Endothelial cell (in vitro differentiated cells): ENCODE data around the gene FUT4. TPM values are rescaled to one million over a fixed set of nuclear protein-coding genes. Genes with fewer than 3 reads are reported as not detected.
"Not testable (repeated sequence)": the region's sequence is repeated elsewhere in the genome, so short reads cannot be mapped to it uniquely, and the experiment has no call there.

Source experiments
- DNase-seq: peaks from one replicate; pipeline ENCODE4 v3.0.0; 2021; ENCODE audit warnings: low spot score
- H3K27ac Mint-ChIP-seq: one replicate; pipeline ENCODE4 v1.8.0; 2021; ENCODE audit warnings: mixed read lengths, inconsistent platforms; ENCODE audit not compliant: unreplicated experiment
- H3K27me3 Mint-ChIP-seq: one replicate; pipeline ENCODE4 v1.8.0; 2021; ENCODE audit warnings: mild to moderate bottlenecking, moderate library complexity, mixed read lengths, inconsistent platforms; ENCODE audit not compliant: unreplicated experiment
- H3K36me3 Mint-ChIP-seq: one replicate; pipeline ENCODE4 v1.8.0; 2021; ENCODE audit warnings: mild to moderate bottlenecking, low read depth, mixed read lengths, inconsistent platforms; ENCODE audit not compliant: unreplicated experiment
- H3K4me1 Mint-ChIP-seq: one replicate; pipeline ENCODE4 v1.8.0; 2021; ENCODE audit warnings: mild to moderate bottlenecking, mixed read lengths, inconsistent platforms; ENCODE audit not compliant: unreplicated experiment
- H3K4me3 Mint-ChIP-seq: one replicate; pipeline ENCODE4 v1.8.0; 2021; ENCODE audit warnings: mild to moderate bottlenecking, mixed read lengths, inconsistent platforms; ENCODE audit not compliant: unreplicated experiment
- H3K9me3 Mint-ChIP-seq: one replicate; pipeline ENCODE4 v1.8.0; 2021; ENCODE audit warnings: mixed read lengths, inconsistent platforms; ENCODE audit not compliant: unreplicated experiment
- CTCF ChIP-seq: fragments of 200-600 bp; sonication (generic); IDR thresholded peaks from one replicate; pipeline ENCODE4 v1.5.0; 2021; ENCODE audit warnings: antibody characterized with exemption; ENCODE audit not compliant: unreplicated experiment
- total RNA-seq: library from RNA; stranded (reverse); fragmentation: NEBNext Ultra II Directional; extraction: Animal tissue kit (Norgen Biotek cat#: 25700); gene quantifications from one replicate; pipeline ENCODE4 v1.2.1, GENCODE V29; 2021; ENCODE audit not compliant: unreplicated experiment

Gene FUT4
- total RNA-seq, 1 donor from 2014 or later, result 6.3 TPM

GRCh38 chr11:94550513-94550912, 6.8 kb downstream of the FUT4 start:
- no peak for TF ChIP-seq CTCF
- no peak for DNase-seq
- H3K4me3 Mint-ChIP-seq, result no peak overlapping the region
- peaks cover 1% of the 10 kb centered on the region for H3K27me3 Mint-ChIP-seq
- H3K9me3 Mint-ChIP-seq, result no peaks in the 10 kb centered on the region
- peaks cover 15% of the 10 kb centered on the region for H3K4me1 Mint-ChIP-seq
- H3K27ac Mint-ChIP-seq, result no peak overlapping the region
- no peaks in the 10 kb centered on the region for H3K36me3 Mint-ChIP-seq

DNA sequence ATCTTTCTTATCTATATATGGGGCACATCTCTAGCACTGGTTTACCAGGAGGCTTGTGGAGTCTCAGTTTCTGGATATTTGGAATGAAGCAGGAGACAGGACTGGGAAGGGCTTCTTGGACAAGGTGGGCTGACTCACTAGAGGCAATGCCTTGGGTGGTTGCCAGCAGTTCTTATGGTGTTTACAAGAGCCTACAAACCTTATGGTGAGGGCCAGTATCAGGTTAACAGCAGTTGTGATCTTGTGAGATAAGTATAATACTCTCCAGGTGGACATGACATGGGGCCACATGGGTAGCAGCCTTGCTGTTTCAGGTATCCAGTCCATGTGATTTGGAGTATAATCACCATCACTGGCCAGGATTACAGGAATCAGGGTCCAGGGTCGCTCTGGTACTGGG, 10.2 kb downstream of the FUT4 start:
- Mint-ChIP-seq H3K4me3 (no peak overlapping the region), H3K4me1 (peaks cover 8% of the 10 kb centered on the region), H3K27ac (no peak overlapping the region), H3K9me3 (no peaks in the 10 kb centered on the region), H3K27me3 (no peaks in the 10 kb centered on the region), H3K36me3 (no peaks in the 10 kb centered on the region)
- TF ChIP-seq CTCF, result no peak
- DNase-seq, result no peak

GRCh38 chr11:94555752-94556329, 12.1 kb downstream of the FUT4 start:
- not testable (repeated sequence) for H3K4me3 Mint-ChIP-seq, DNase-seq, H3K27me3 Mint-ChIP-seq, H3K27ac Mint-ChIP-seq, H3K9me3 Mint-ChIP-seq, H3K36me3 Mint-ChIP-seq
- peaks cover 10% of the 10 kb centered on the region for H3K4me1 Mint-ChIP-seq

GRCh38 chr11:94557421-94557820, 13.7 kb downstream of the FUT4 start:
- H3K27me3 Mint-ChIP-seq, result no peaks in the 10 kb centered on the region
- H3K9me3 Mint-ChIP-seq, result no peaks in the 10 kb centered on the region
- no peak overlapping the region for H3K4me3 Mint-ChIP-seq
- H3K36me3 Mint-ChIP-seq, result no peaks in the 10 kb centered on the region
- H3K4me1 Mint-ChIP-seq, result peaks cover 12% of the 10 kb centered on the region
- TF ChIP-seq CTCF, result no peak
- H3K27ac Mint-ChIP-seq, result no peak overlapping the region
- DNase-seq, result no peak

DNA sequence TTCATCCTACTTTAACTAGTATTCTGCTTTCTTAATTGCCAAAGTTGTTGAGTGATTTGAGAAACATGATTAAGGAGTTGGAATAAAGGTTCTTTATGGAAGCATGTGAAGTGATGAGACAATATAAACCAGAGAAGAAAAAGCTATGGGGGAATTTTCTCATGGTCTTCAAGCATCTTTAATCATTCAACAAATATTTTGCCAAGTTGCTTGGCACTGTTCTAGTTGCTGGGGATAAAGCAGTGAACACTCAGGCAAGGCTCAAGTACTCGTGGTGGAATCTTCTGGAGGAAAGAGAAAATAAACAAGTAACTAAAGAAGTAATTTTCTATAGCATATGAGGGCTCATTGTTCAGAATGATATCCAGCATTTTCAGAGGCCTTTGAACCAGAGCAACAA, 14.3 kb downstream of the FUT4 start:
- Mint-ChIP-seq H3K9me3 (no peaks in the 10 kb centered on the region), H3K4me3 (no peak overlapping the region), H3K4me1 (peaks cover 16% of the 10 kb centered on the region), H3K36me3 (no peaks in the 10 kb centered on the region), H3K27me3 (no peaks in the 10 kb centered on the region), H3K27ac (no peak overlapping the region)
- DNase-seq, result no peak
- no peak for TF ChIP-seq CTCF

GRCh38 chr11:94558468-94558867, 14.7 kb downstream of the FUT4 start:
- no peaks in the 10 kb centered on the region for H3K36me3 Mint-ChIP-seq
- H3K4me3 Mint-ChIP-seq, result no peak overlapping the region
- no peaks in the 10 kb centered on the region for H3K27me3 Mint-ChIP-seq
- peaks cover 18% of the 10 kb centered on the region for H3K4me1 Mint-ChIP-seq
- H3K9me3 Mint-ChIP-seq, result no peaks in the 10 kb centered on the region
- no peak for TF ChIP-seq CTCF
- DNase-seq, result no peak
- no peak overlapping the region for H3K27ac Mint-ChIP-seq
